ENCODE measurements around the gene AKT3. TPM values are rescaled to one million over a fixed set of nuclear protein-coding genes. Genes with fewer than 3 reads are reported as not detected.

Gene AKT3
- total RNA-seq, 1 donor from 2014 or later = 35.0 TPM

DNA sequence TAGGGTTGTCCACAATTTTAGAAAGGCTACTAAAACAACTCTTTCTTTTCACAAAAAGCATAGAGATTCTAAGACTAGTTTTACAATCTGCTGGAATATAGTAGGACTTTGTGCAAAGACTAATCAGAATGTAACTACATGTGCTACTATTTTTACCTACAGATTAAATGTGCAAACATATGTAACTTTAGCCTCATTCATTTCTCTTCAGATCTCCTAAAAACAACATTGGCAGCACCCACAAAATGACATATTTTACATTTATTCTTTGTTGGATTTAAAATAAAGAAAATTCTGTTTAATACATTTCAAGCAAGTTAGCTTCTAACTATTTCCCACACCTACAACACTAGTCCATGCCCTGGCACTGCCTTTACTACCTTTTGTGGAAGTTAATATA lies 292.2 kb downstream of the AKT3 start:
- DNase-seq (ENCODE audit: low spot score) = no peak

DNA sequence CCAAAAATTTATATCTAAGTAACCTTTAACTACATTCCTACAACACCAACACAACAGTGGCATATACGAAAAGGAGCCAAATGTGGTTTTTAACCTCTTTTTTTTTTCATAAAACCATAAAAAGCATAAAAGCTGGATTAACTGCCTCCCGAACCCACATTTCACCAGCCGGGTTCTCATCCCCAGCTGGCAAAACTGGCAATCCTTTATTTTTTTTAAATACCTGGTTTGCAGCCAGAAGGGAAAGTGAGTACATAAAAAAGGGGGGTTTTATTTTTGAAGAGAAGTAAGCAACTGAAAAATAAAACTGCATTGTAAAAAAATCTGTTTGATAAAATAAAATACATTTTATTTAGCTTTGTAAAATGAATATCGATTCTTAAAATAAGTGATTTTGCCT lies 295.4 kb downstream of the AKT3 start:
- DNase-seq (ENCODE audit: low spot score) = no peak

DNA sequence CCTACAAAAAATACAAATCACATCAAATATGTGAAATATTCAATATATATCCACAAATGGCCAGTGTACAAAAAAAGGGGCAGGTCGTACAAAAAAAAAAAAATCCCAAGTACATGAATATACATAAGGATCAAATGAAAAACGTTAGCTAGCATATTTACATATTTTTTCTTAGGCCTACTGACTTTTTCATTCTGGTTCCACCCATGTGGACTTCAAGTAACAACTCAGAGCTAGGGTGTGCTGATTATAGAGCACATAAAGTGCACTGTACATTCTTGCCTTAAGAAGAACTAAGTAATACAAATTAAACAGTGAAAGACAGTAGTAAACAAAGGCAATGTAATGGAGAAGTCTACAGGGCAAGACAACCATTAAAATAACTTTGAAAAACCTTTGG lies 297.0 kb downstream of the AKT3 start:
- no peak for DNase-seq (ENCODE audit: low spot score)

DNA sequence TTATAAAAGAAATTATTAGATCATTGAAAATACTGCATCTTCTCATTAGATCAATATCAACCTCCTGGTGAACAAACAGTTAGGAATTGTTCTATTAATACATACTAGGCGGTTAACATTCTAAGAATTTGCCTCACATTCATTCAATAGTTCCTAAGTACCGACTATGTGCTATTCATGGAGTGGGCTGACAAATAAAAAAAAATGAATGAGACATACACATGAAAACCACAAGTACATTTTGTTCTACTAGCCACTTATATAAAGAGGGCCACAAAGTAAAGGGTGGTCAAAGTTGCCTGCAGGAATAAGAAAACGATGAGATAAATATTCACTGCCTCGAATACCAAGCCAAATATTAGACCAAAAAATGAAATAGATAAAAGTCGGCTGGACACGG lies 299.8 kb downstream of the AKT3 start:
- no peak for DNase-seq (ENCODE audit: low spot score)

DNA sequence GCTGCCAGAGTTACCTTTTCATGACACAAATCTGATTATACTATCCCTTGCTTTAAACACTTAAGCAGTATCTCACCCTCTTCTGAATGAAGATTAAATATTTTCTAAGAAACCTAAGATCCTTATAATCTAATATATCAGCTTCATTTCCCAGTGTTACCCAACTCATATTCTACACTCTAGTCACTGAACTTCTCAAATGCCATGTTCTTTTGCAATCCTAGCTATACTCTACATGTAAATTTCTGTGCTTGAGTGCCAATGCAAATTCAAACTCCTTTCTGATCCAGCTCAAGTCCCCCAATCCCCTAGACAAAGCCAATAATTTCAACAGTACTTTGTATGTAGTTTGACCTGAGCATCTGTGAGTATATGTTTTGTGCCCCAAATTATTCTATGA lies 300.3 kb downstream of the AKT3 start:
- DNase-seq (ENCODE audit: low spot score) = no peak

DNA sequence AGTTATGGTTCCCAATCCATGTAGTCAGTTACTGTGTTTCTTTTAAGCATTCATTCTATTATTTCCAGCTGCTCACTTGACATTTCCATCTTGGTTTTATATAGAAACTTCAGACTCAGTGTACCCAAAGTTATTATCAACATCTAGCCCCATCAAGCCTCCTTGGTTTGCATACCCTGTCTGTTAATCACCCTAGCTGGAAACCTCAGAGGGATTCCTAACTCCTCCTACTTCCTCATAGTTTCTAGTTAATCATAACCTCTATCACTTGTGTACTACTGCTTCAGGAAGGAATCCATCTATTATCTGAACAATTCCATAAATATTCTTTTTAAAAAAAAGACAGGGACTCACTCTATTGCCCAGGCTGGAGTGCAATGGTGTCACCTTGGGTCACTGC lies 300.9 kb downstream of the AKT3 start:
- DNase-seq (ENCODE audit: low spot score) = no peak

DNA sequence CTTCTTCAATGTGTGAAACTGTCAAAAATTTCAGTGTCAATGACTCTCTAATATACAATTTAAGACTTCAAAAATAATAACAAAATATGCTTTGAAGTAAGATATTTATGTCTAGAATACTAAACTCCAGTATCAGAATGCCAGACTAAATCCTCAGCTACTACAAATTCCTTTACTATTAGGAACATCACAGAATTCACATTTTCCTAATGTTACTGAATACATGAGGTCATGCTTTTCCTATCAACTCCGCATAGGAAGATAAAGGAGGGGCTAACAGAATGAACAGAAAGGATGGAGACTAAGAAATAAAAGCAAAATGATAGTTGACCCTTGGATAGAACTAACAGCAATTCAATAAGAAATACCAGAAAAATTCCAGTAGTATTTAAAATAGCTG lies 301.5 kb downstream of the AKT3 start:
- DNase-seq (ENCODE audit: low spot score) = no peak

DNA sequence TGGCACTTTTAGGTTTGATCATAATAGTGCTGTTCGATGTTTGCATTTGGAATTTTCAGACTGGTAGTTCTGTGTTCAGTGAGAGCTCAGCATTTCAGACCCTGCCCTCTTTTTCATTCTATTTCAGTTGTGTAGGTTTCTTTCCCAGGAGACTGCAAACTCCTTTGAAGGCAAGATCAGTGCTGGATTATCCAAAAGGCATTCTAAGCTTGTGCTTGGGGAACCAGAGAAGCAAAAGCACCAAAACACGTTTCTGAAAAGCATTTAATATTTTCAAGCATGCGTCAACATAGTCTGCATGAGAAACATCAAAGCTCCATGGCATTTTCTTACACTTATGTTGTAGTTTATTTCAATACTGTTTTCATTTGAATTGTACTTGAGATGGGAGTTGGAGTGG lies 302.2 kb downstream of the AKT3 start:
- DNase-seq (ENCODE audit: low spot score) = no peak

DNA sequence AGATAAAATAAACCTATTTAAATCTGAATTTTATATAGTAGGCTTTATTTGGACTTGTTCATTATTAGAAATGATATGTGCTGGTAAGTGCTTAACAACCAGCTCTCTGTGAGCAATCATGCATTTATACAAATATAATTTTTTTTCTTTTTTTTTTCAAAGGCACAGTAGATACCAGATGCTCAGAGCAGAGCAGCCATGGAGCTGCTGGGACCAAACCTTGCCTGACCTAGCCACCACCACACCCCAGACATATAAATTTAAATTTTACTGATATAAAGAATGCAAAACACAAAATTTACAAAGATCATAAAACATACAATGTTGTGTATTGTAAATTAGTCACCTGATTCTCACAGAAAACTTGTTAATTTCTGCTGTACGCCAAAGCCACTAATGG lies 303.6 kb downstream of the AKT3 start:
- DNase-seq (ENCODE audit: low spot score) = no peak

DNA sequence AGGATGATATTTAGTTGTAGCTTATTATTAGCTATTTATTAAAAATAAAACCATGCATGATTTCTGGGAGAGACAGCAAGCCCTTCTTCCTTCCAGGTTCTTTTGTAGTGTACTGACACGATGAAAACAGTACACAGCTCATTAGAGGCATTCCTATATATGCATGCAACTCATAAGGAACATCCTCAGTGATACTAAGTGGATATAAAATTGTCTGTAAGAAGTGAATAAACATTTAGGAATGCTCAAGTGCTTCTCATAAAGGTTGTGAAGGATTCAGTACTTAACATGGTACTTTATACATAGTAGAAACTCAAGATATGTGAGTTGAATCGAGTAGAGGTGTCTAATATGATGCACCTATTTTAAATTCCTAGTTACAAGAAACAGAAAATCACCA lies 306.5 kb downstream of the AKT3 start:
- DNase-seq (ENCODE audit: low spot score) = no peak

DNA sequence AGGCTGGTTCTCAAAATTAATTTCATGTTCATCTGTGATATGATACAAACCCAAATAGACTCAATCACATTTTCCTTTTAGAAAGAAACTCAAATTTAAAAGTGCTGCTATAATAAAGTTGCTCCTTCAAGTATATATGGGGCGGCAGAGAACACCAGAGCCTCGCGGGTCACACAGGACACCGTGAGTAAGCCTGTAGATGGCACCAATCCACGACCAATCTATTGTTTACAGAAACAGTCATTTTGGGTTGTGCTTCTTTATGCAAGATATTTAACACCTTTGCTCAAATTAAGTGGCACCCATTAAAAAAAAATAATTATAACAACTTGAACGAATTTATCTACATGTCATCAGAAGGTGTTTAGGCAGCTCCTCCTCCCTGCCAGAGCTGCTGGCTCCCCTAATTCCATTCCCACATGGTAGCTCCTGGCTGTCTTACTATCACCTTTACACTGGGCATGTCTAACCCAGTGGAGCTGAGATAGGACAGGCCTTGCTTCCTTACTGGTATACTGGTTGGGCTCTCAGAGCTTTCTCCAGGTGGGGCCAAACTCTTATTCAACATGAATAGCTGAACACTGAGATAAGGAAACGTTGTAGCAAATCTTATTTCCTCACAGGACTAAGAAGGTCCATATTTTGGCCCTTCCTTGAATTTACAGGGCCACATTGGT lies 307.2 kb downstream of the AKT3 start:
- no peak for DNase-seq (ENCODE audit: low spot score)

DNA sequence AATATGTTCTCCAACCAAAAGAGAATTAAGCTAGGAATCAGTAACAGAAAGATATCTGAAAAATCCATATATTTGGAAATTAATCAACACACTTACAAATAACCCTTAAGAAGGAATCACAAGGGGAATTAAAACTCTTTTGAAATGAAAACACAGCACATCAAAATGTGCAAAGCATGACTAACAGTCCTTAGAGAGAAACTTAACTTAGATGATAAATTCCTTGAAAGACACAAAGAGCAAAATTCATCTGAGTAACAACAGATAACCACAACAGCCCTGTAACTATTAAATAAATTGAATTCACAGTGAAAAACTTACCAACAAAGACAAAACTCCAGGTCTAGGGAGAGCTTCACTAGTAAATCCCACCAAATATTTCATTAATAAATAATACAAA lies 310.4 kb downstream of the AKT3 start:
- DNase-seq (ENCODE audit: low spot score) = no peak

DNA sequence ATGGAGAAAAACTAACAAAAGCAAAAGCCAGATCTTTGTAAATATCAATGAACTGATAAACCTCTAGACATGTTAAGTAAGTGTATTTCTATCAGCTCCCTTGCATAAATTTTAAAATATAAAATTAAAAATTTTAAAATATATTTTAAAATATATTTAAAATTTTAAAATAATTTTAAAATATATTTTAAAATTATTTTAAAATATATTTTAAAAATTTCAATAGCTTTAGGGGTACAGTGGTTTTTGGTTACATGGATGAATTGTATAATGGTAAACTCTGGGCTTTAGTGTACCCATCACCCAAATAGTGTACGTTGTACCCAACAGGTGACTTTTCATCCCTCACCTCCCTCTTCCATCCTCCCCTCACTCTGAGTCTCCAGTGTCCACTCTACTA lies 315.0 kb downstream of the AKT3 start:
- DNase-seq (ENCODE audit: low spot score) = no peak

DNA sequence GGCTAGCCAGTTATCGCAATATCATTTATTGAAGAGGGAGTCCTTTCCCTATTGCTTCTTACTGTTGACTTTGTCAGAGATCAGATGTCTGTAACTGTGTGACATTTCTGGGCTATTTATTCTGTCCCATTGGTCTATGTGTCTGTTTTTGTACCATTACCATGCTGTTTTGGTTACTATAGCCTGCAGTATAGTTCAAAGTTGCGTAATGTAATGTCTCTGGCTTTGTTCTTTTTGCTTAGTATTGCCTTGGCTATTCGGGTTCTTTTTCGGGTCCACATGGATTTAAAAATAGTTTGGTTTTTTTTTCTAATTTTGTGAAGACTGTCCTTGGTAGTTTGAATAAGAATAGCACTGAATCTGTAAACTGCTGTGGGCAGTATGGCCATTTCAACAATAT lies 320.5 kb downstream of the AKT3 start:
- no peak for DNase-seq (ENCODE audit: low spot score)

DNA sequence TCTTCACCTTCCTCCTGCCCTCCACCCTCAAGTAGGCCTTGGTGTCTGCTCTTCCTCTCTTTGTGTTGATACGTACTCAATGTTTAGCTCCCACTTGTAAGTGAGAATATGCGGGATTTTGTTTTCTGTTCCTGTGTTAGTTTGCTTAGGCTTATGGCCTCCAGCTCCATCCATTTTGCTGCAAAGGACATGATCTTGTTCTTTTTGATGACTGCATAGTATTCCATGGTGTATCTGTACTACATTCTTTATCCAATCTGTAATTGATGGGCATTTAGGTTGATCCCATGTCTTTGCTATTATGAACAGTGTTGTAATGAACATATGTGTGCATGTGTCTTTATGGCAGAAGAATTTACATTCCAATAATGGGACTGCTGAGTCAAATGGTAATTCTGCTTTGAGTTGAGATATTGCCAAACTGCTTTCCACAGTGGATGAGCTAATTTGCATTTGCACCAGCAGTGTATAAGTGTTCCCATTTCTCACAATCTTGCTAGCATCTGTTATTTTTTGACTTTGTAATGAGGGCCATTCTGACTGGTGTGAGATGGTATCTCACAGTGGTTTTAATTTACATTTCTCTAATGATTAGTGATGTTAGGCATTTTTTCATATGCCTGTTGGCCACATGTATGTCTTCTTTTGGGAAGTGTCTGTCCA lies 321.5 kb downstream of the AKT3 start:
- no peak for DNase-seq (ENCODE audit: low spot score)

DNA sequence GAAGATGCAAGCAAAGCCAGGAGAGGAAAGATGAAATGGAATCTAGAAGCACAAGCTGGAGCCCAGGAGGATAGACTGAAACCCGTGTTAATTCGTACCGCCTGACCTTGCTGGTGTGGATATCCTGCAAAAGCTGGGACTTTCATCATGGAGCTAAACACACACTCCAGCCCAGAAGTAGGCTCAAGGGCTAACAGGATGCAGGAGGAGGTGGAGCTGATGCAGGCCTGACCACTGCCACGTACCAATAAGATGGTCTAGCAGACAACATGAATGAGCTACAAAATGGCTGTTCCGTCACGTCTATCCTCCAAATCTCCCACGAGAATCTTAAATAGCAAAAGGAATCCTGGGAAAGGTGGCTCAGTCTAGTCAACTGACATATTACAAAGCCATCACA lies 323.9 kb downstream of the AKT3 start:
- no peak for DNase-seq (ENCODE audit: low spot score)

DNA sequence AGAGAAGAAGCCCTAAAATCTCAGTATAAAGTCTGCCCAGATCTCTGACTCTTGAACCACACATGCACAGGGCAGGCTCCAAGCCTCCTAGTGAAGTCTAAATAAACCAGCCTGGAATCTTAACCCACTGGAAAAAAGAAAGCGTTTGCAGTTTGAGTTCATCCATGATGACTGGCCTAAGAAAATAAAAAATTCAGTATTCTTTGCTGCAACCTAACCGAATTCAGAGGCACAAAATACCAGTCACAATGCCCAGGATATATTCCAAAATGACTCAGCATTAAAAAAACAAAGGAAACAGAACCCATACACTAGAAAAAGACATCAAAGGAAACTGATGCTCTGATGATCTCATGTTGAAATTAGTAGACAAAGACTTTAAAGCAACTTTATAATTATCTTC lies 325.0 kb downstream of the AKT3 start:
- DNase-seq (ENCODE audit: low spot score) = no peak

DNA sequence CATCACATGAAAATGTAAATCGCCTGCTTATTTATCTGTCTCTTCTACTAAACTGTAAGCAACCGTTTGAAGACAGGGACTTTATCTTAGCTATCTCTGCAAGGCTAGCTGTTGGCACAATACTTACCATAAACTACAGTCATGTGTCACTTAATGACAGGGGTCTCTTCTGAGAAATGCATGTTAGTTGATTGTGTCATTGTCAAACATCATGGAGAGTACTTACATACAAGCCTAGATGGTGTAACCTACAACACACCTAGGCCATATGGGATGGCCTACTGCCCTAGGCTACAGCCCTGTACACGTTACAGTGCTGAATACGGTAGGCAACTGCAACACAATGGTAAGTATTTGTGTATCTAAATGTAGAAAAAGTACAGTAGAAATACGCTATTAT lies 326.3 kb downstream of the AKT3 start:
- no peak for DNase-seq (ENCODE audit: low spot score)

DNA sequence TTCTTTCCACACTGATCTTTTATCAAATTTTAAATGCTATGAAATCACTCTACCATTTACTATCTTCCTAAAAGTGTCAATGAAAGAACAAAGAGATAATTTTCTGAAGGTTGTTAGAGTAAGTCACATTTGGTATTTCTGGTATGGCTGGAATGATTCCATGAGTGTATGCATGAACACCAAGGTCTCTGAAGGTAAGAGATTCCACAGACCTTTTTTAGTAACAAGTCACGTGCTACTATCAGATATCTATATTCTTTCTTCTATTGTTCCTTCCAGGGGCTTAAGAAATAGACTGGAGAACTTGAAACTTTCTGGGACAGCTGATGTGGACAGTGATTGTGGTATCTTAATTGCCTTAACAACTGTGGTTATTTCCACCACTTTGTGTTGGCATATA lies 329.2 kb downstream of the AKT3 start:
- DNase-seq (ENCODE audit: low spot score) = no peak

DNA sequence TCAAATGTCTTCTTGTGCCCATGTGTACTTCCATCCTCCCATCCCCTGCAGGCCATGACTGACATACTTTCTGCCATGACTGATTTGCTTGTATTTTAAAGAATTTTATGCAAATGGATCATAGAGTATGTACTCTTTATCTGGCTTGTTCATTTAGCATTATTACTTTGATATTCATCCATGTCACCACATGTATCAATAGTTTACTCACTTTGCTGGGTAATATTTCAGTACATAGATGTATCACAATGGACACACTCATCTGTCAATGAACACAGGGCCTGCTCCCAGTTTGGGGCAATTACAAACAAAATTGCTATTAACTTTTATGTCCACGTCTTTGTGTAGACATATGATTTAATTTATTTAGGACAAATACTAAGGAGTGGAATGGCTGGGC lies 335.1 kb downstream of the AKT3 start:
- no peak for DNase-seq (ENCODE audit: low spot score)

DNA sequence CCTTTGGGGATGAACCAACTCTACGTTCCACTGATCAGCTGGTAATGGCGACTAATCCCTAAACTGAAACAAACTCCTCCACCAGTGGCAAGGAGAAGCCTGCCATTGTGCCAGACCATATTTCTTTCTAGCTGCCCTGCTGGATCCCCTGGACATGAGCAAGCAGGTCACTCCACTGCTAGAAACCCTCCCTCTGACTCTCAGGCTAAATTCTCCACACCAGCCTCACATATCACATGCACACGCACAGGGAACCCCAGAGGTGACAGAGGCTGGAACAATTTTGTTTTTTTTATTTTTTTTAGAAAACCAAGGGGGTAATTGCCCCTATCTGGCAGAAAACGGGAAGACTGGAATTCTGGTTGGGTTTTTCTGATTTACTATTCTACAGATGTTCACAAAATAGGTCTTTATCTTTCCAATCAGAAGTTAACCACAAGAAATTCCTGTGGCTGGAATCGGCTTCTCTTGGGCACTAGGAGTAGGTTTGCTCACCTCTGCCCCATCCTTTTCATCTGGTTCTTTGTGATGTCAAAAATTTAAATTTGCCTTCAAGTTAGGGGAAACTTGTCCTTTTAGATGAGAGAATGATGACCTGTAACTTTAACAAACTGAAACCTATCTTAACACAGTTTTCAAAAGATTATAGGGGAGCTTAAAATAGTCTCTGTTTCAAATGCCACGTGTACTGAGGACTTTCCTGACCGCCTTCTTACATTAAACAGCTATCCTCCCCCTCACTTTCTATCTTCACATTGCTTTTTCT lies 336.1 kb downstream of the AKT3 start:
- no peak for DNase-seq (ENCODE audit: low spot score)

DNA sequence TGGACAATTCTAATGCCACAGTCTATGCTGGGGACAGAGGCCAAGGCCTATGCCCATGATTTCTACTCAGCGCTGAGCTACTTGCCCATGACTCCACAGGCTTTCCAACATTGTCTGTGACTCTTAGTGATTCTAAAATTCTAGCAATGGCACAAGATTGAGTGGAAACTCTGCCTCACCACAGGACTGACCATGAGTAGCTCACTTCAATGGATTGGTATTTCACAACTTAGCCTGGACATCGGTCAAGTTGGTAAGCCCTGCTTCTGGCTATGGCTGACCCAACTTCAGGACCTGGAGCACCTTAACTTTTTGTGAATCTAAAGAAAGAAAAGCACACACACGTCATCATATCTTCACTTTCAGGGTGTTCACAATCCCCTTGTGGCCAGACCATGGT lies 339.1 kb downstream of the AKT3 start:
- no peak for DNase-seq (ENCODE audit: low spot score)

DNA sequence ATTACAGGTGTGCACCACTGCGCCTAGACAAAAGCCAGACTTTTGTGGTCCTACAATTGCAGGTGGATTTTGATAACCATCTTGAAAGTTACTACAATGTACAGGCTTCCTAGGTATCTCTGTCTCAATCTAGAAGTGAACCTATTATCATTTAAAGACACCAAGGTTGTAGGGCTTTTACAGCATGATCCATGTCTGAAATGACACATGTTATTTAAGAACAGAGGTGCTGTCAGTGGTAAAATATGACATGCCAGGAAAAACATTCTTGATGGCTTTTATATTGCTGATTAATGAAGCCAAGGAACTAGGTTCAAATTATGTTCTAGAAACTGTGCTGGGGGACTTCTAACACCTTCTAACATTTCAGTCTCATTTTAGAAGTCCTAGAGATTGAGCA lies 341.1 kb downstream of the AKT3 start:
- DNase-seq (ENCODE audit: low spot score) = no peak
